Naive B cell (primary cell): ENCODE measurements around the gene ZNF502. TPM values are rescaled to one million over a fixed set of nuclear protein-coding genes. Genes with fewer than 3 reads are reported as not detected.
"Not testable (repeated sequence)": the region's sequence is repeated elsewhere in the genome, so short reads cannot be mapped to it uniquely, and the experiment has no call there.

ENCODE experiments used
- ATAC-seq, 2 donors: fragments of 150-1000 bp; cut with Tn5 transposase; 2 replicates each; pipeline ENCODE4 v1.10.0; 2021; ENCODE audit warnings: low read depth in 2 of 2, mild to moderate bottlenecking in 2 of 2, moderate library complexity in 2 of 2
- DNase-seq: peaks from one replicate; pipeline ENCODE4 v3.0.0; 2022
- H3K27ac Mint-ChIP-seq, 6 donors: one replicate each; pipeline ENCODE4 v1.8.0; 2020 to 2022; ENCODE audit warnings: mild to moderate bottlenecking in 6 of 6, mixed read lengths in 6 of 6, moderate library complexity in 5 of 6, inconsistent platforms in 2 of 6
- H3K27me3 Mint-ChIP-seq, 3 donors: one replicate each; pipeline ENCODE4 v1.8.0; 2021 to 2022; ENCODE audit warnings: mixed read lengths in 3 of 3, mild to moderate bottlenecking in 1 of 3
- H3K36me3 Mint-ChIP-seq, 2 donors: one replicate each; pipeline ENCODE4 v1.8.0; 2020 to 2022; ENCODE audit warnings: mixed read lengths in 2 of 2, inconsistent platforms in 1 of 2, mild to moderate bottlenecking in 1 of 2
- H3K4me1 Mint-ChIP-seq, 3 donors: one replicate each; pipeline ENCODE4 v1.8.0; 2020 to 2022; ENCODE audit warnings: mixed read lengths in 3 of 3, inconsistent platforms in 1 of 3, mild to moderate bottlenecking in 1 of 3, moderate library complexity in 1 of 3
- H3K4me3 Mint-ChIP-seq, 8 donors: one replicate each; pipeline ENCODE4 v1.8.0; 2020 to 2022; ENCODE audit warnings: mild to moderate bottlenecking in 8 of 8, mixed read lengths in 8 of 8, moderate library complexity in 8 of 8, inconsistent platforms in 2 of 8
- H3K9me3 Mint-ChIP-seq, 7 donors: one replicate each; pipeline ENCODE4 v1.8.0; 2020 to 2022; ENCODE audit warnings: mixed read lengths in 7 of 7, mild to moderate bottlenecking in 5 of 7, inconsistent platforms in 2 of 7, moderate library complexity in 1 of 7
- polyA plus RNA-seq, 6 donors: library from polyadenylated mRNA; unstranded; fragments of 300-500 nt; fragmentation: Illumina TruSeq; gene quantifications; one replicate each; pipeline ENCODE4 v1.2.3, GENCODE V29; 2021; ENCODE audit warnings: low read depth in 6 of 6

Gene ZNF502
- polyA plus RNA-seq = 1 to 10 TPM; 4.6 to 6.0 (median 5.4) TPM

GRCh38 chr3:44712455-44713075, at the start of gene ZNF502:
TSS of gene ZNF502 (plus strand) at chr3:44712660. CDS start at chr3:44720262, 7,602 bp downstream.
- ATAC-seq (peak; percentile 94 to 95), DNase-seq (peak; percentile 57)
- peak within 1 kb of the TSS; percentile 10 to 95 (median 76) for H3K27ac Mint-ChIP-seq
- peaks cover 8 to 23% (median 14%) of the 10 kb centered on the region in 3 donors for H3K27me3 Mint-ChIP-seq
- H3K4me1 Mint-ChIP-seq = peaks cover 9 to 16% (median 16%) of the 10 kb centered on the region in 3 donors
- H3K9me3 Mint-ChIP-seq = peaks cover 9 to 87% (median 57%) of the 10 kb centered on the region in 7 donors
- peak within 1 kb of the TSS; percentile 92 to 99 (median 96) for H3K4me3 Mint-ChIP-seq
- peaks cover 32 to 40% of the 10 kb centered on the region in 2 donors for H3K36me3 Mint-ChIP-seq

GRCh38 chr3:44665173-44665572, 47.3 kb upstream of the ZNF502 start:
- H3K27ac Mint-ChIP-seq = no peak overlapping the region
- H3K4me3 Mint-ChIP-seq = no peak overlapping the region
- DNase-seq = no peak
- H3K9me3 Mint-ChIP-seq = peaks cover 3 to 22% (median 10%) of the 10 kb centered on the region in 7 donors
- no peak for ATAC-seq
- no peaks in the 10 kb centered on the region for H3K27me3 Mint-ChIP-seq
- H3K4me1 Mint-ChIP-seq = no peaks in the 10 kb centered on the region
- H3K36me3 Mint-ChIP-seq = peaks cover 16 to 18% of the 10 kb centered on the region in 2 donors

DNA sequence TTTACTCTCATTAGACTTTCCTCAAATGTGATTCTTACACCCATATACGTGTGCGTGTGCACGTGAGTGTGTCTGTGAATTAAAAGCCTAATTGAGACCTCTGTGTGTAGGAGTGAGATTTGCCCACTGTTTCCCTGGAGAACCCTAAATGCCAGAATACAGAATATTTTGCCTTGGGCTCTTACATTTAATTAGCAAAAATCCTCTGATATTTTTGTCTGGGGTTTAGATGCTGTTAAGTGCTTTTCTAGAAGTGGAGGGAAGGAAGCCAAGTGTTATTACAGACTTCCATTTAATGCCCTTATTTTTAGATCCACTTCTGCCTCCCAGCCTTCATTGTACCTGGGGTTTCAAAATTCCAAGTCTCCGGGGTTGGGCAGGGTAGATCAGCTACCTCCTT, 46.1 kb upstream of the ZNF502 start:
- Mint-ChIP-seq H3K4me1 (no peaks in the 10 kb centered on the region), H3K36me3 (peaks cover 8 to 10% of the 10 kb centered on the region in 2 donors), H3K4me3 (no peak overlapping the region), H3K27me3 (no peaks in the 10 kb centered on the region), H3K27ac (no peak overlapping the region), H3K9me3 (peaks cover 0 to 13% (median 7%) of the 10 kb centered on the region in 7 donors)
- ATAC-seq (no peak), DNase-seq (no peak)

GRCh38 chr3:44669760-44670159, 42.7 kb upstream of the ZNF502 start:
- Mint-ChIP-seq H3K36me3 (peaks cover 15 to 29% of the 10 kb centered on the region in 2 donors), H3K9me3 (peaks cover 9 to 23% (median 13%) of the 10 kb centered on the region in 7 donors), H3K27ac (peak overlapping the region in 1 of 6 donors; percentile 31), H3K27me3 (no peaks in the 10 kb centered on the region), H3K4me1 (peaks cover 0 to 3% (median 0%) of the 10 kb centered on the region in 3 donors), H3K4me3 (no peak overlapping the region)
- no peak for ATAC-seq
- DNase-seq = no peak

- ATAC-seq, H3K27ac Mint-ChIP-seq, H3K4me3 Mint-ChIP-seq: not testable (repeated sequence)
Observed at GRCh38 chr3:44673466-44673865, 39.0 kb upstream of the ZNF502 start.

DNA sequence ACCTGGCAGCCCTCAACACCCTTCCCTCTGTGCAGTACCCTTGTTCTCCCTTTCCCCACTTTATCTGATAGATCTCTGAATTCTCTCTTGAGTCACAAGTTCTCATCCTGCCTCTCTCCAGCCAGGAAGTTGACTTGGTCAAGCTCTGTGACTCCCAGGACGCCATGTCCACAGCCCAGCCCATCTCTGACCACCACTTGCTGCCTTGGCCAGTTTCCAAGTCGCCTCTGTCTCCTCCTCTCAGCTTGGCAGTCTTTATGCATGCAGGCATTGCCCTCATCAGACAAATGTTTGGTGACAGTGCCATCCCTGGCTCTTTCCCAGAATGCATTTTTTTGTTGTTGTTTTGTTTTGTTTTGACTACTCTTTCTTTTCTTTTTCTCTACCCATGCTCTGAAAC, 38.2 kb upstream of the ZNF502 start:
- Mint-ChIP-seq H3K27me3 (no peaks in the 10 kb centered on the region), H3K27ac (peak overlapping the region in 1 of 6 donors; percentile 60), H3K4me1 (peaks cover 0 to 10% (median 3%) of the 10 kb centered on the region in 3 donors), H3K36me3 (peaks cover 7 to 29% of the 10 kb centered on the region in 2 donors), H3K4me3 (no peak overlapping the region), H3K9me3 (peaks cover 4 to 18% (median 9%) of the 10 kb centered on the region in 7 donors)
- DNase-seq = no peak
- no peak for ATAC-seq

More at GRCh38 chr3:44673466-44673865, 39.0 kb upstream of the ZNF502 start:
- H3K9me3 Mint-ChIP-seq = peaks cover 4 to 18% (median 9%) of the 10 kb centered on the region in 7 donors
- H3K36me3 Mint-ChIP-seq = peaks cover 7 to 29% of the 10 kb centered on the region in 2 donors
- not testable (repeated sequence) for H3K27me3 Mint-ChIP-seq, DNase-seq
- H3K4me1 Mint-ChIP-seq = peaks cover 0 to 10% (median 3%) of the 10 kb centered on the region in 3 donors

DNA sequence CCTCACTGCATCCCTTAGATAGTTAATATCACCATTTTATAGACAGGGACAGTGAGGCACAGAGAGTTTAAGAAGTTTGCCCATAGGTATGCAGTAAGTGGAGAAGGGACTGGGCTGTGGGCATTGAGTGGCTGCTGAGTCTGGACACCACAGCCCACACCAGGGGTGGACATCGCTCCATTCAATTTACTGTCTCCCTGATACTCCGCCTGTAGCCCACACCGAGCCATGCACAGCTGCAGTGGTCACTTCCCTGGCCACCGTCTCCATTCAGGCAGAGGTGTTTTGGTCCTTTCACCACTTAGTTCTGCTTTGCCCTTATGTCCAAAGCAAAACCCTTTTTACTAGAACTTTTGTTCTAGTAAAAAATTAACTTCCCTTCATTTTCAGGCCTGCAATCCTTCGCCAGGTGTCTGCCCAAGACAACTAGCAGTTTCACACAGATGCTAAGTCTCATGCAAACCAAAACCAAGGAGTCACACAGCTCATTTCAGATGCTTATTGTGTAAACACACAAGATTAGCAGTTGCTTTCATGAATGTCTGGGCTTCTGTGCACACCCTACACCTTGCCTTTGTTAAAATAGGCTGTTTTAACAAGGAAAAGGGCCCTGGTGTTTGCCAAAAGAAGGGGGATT, 33.9 kb upstream of the ZNF502 start:
- H3K27me3 Mint-ChIP-seq = no peaks in the 10 kb centered on the region
- DNase-seq (no peak), ATAC-seq (no peak)
- H3K4me1 Mint-ChIP-seq = peaks cover 3 to 11% (median 6%) of the 10 kb centered on the region in 3 donors
- H3K27ac Mint-ChIP-seq = no peak overlapping the region
- H3K4me3 Mint-ChIP-seq = no peak overlapping the region
- peaks cover 8 to 22% (median 11%) of the 10 kb centered on the region in 7 donors for H3K9me3 Mint-ChIP-seq
- peaks cover 10 to 39% of the 10 kb centered on the region in 2 donors for H3K36me3 Mint-ChIP-seq

GRCh38 chr3:44680921-44681455, 31.5 kb upstream of the ZNF502 start:
- peaks cover 11 to 45% of the 10 kb centered on the region in 2 donors for H3K36me3 Mint-ChIP-seq
- ATAC-seq (no peak), DNase-seq (no peak)
- peak overlapping the region in 1 of 8 donors; percentile 41 for H3K4me3 Mint-ChIP-seq
- no peaks in the 10 kb centered on the region for H3K27me3 Mint-ChIP-seq
- peaks cover 21 to 28% (median 22%) of the 10 kb centered on the region in 3 donors for H3K4me1 Mint-ChIP-seq
- peaks cover 1 to 20% (median 10%) of the 10 kb centered on the region in 7 donors for H3K9me3 Mint-ChIP-seq
- peak overlapping the region in 1 of 6 donors; percentile 88 for H3K27ac Mint-ChIP-seq

DNA sequence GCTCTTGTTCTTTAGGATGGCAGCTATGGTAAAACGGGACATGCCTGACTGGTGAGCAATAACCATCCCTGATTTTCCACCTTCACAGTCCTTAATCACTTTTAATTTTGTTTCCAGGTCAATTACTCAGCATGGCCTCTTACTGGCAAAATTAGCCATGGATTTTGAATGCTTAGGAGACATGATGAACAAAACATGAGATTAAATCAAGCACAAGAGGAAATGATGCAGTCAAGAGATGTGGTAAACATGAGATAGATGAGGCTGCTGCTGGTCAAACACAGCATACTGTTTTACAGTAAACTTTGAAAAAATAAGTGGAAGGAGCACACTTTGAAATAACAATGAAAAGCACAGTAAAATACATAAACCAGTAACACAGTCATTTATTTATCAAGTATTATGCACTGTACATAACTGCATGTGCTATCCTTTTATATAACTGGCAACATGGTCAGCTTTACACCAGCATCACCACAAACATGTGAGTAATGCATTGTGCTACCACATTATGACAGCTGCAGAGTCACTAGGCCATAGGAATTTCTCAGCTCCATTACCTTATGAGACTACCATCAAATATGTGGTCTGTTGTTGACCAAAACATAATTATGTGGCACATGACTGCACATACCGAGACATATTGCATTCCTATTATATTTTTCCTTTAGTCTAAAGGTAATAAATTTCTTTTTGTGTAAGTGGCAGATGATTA, 30.1 kb upstream of the ZNF502 start:
- Mint-ChIP-seq H3K27me3 (peaks cover 2 to 13% (median 6%) of the 10 kb centered on the region in 3 donors), H3K9me3 (peaks cover 10 to 22% (median 20%) of the 10 kb centered on the region in 7 donors), H3K36me3 (peaks cover 11 to 49% of the 10 kb centered on the region in 2 donors), H3K27ac (no peak overlapping the region), H3K4me3 (peak overlapping the region in 1 of 8 donors; percentile 30), H3K4me1 (peaks cover 13 to 28% (median 20%) of the 10 kb centered on the region in 3 donors)
- no peak for ATAC-seq
- no peak for DNase-seq

DNA sequence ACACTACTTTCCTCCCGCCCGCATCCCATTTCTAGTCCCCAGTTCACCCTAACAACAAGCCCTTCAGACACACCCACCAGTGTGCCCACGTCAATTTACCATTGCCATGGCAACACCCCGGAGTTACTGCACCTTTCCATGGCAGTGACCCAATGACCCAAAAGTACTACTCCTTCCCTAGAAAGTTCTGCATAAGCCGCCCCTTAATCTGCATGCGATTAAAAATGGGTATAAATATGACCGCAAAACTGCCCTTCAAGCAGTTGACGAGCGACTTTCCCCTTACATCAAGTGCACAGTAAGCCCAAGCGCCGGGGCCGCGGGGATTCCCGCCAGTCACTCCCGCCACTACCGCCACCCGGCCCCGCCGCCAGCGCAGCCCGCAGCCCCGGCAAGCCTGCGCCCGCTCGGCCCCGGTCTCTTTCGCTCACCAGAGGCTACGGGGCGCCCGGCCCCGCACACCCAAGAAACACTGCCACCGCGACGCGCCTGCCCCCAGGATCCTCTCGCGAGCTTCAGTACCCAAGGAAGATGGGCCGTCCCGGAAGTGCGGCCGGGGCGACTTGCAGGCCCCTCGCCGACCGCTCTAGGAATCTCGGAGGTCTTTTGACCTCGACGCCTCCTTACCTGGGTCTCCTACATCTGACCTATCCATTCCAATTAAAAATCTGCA, 27.2 kb upstream of the ZNF502 start:
- H3K27me3 Mint-ChIP-seq = peaks cover 15 to 38% (median 27%) of the 10 kb centered on the region in 3 donors
- peaks cover 18 to 53% of the 10 kb centered on the region in 2 donors for H3K36me3 Mint-ChIP-seq
- H3K9me3 Mint-ChIP-seq = peaks cover 9 to 31% (median 28%) of the 10 kb centered on the region in 7 donors
- peaks cover 13 to 28% (median 20%) of the 10 kb centered on the region in 3 donors for H3K4me1 Mint-ChIP-seq
- ATAC-seq (peak; percentile 86 to 87), DNase-seq (peak; percentile 70)
- peak overlapping the region; percentile 81 to 97 (median 92) for H3K27ac Mint-ChIP-seq
- H3K4me3 Mint-ChIP-seq = peak overlapping the region; percentile 80 to 97 (median 93)

DNA sequence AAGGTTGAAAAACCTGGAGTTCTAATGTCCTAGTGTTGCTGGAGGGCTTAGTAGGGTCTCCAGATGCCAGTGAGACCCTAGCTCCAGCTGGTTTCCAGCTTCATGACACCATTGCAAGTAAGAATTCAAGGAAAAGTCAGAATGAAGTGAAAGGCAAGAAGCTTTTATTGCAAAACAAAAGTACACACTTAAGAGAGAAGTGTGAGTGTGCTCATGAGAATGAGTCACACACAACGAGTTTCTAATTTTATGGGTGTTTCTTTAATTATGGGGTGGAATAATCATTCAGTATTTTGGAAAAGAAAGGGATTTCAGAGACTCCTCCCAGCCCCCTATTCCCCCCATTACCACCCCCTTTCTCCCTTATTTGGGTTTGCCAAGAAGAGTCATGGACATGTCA, 24.6 kb upstream of the ZNF502 start:
- H3K9me3 Mint-ChIP-seq = peaks cover 9 to 46% (median 34%) of the 10 kb centered on the region in 7 donors
- no peak overlapping the region for H3K27ac Mint-ChIP-seq
- H3K36me3 Mint-ChIP-seq = peaks cover 15 to 33% of the 10 kb centered on the region in 2 donors
- no peak overlapping the region for H3K4me3 Mint-ChIP-seq
- no peak for ATAC-seq
- H3K27me3 Mint-ChIP-seq = peaks cover 39 to 54% (median 53%) of the 10 kb centered on the region in 3 donors
- DNase-seq = no peak
- H3K4me1 Mint-ChIP-seq = peaks cover 10 to 22% (median 20%) of the 10 kb centered on the region in 3 donors

DNA sequence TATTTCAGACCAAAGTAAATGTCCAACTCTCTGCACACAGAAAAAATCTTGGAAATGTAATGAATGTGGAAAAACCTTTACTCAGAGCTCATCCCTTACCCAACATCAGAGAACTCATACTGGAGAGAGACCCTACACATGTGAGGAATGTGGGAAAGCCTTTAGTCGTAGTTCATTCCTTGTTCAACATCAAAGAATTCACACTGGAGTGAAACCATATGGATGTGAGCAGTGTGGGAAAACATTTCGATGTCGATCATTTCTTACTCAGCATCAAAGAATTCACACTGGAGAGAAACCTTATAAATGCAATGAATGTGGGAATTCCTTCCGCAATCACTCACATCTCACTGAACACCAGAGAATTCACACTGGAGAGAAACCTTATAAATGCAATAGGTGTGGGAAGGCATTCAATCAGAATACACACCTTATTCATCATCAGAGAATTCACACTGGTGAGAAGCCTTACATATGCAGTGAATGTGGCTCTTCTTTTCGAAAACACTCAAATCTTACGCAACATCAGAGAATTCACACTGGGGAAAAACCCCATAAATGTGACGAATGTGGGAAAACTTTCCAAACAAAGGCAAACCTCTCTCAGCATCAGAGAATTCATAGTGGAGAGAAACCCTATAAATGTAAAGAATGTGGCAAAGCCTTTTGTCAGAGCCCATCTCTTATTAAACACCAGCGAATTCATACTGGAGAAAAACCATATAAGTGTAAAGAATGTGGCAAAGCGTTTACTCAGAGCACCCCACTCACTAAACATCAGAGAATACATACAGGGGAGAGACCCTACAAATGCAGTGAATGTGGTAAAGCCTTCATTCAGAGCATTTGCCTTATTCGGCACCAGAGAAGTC, 9.0 kb downstream of the ZNF502 start:
- Mint-ChIP-seq H3K27me3 (no peaks in the 10 kb centered on the region), H3K4me1 (peaks cover 0 to 4% (median 0%) of the 10 kb centered on the region in 3 donors), H3K36me3 (peaks cover 54 to 71% of the 10 kb centered on the region in 2 donors), H3K27ac (peak overlapping the region in 1 of 6 donors; percentile 16), H3K9me3 (peaks cover 32 to 96% (median 83%) of the 10 kb centered on the region in 7 donors), H3K4me3 (no peak overlapping the region)
- DNase-seq = no peak
- ATAC-seq = no peak
